K562 (cell line): ENCODE results near the gene DDX54. TPM values are rescaled to one million over a fixed set of nuclear protein-coding genes. Genes with fewer than 3 reads are reported as not detected.

Experiments
- ARID3B ChIP-seq: fragments of 250-450 bp; sonication (Bioruptor Pico); IDR thresholded peaks from 2 replicates; pipeline ENCODE4 v1.4.0; 2020; ENCODE audit warnings: borderline replicate concordance
- BCL6 ChIP-seq: fragments of 250-450 bp; sonication (Bioruptor Pico); IDR thresholded peaks from 2 replicates; pipeline ENCODE4 v1.4.0; 2020
- ETV5 ChIP-seq: sonication (generic); formaldehyde crosslinking; IDR thresholded peaks from 2 replicates; pipeline ENCODE4 v1.4.0; 2020; ENCODE audit warnings: low read depth, mild to moderate bottlenecking, missing genetic modification reagents
- FOXJ3 ChIP-seq: sonication (generic); formaldehyde crosslinking; IDR thresholded peaks from 2 replicates; pipeline ENCODE4 v1.4.0; 2020; ENCODE audit warnings: mild to moderate bottlenecking, missing genetic modification reagents
- GATAD2B ChIP-seq: fragments of 450-650 bp; IDR thresholded peaks from 2 replicates; pipeline ENCODE4 v1.6.1; 2017; ENCODE audit warnings: mild to moderate bottlenecking, borderline replicate concordance
- HDAC8 ChIP-seq: fragments of 450-650 bp; IDR thresholded peaks from 2 replicates; pipeline ENCODE4 v1.6.1; 2016; ENCODE audit warnings: mild to moderate bottlenecking, missing genetic modification characterization, moderate library complexity, missing compliant biosample characterization
- MCM5 ChIP-seq: fragments of 450-650 bp; IDR thresholded peaks from 2 replicates; pipeline ENCODE4 v1.6.1; 2016; ENCODE audit warnings: low read depth
- MTA2 ChIP-seq: fragments of 450-650 bp; IDR thresholded peaks from 2 replicates; pipeline ENCODE4 v1.6.1; 2016; ENCODE audit warnings: low read depth
- NR2C1 ChIP-seq, 2 experiments: fragments of 450-650 bp; IDR thresholded peaks; 2 replicates each; pipeline ENCODE4 v1.6.1; 2017; ENCODE audit warnings: mild to moderate bottlenecking in 2 of 2, antibody characterized with exemption in 1 of 2, inconsistent platforms in 1 of 2, missing compliant biosample characterization in 1 of 2, missing genetic modification characterization in 1 of 2
- RBM25 ChIP-seq: fragments of 200-400 bp; formaldehyde crosslinking; IDR thresholded peaks from 2 replicates; pipeline ENCODE4 v1.6.1; 2018; ENCODE audit warnings: low read length, low read depth, moderate library complexity; ENCODE audit not compliant: severe bottlenecking
- TAF9B ChIP-seq: fragments of 450-650 bp; IDR thresholded peaks from 2 replicates; pipeline ENCODE4 v1.6.1; 2018; ENCODE audit warnings: mild to moderate bottlenecking; ENCODE audit not compliant: partially characterized antibody
- TEAD1 ChIP-seq, 2 experiments: fragments of 450-650 bp in 1 of 2; sonication (generic) in 1 of 2; formaldehyde crosslinking; IDR thresholded peaks; 2 replicates each; pipeline versions ENCODE4 v1.4.0 to v1.8.0; 2020 to 2022; ENCODE audit warnings: mild to moderate bottlenecking in 2 of 2, missing genetic modification reagents in 1 of 2
- TOE1 ChIP-seq, 2 experiments: fragments of 450-650 bp in 1 of 2; sonication (generic) in 1 of 2; formaldehyde crosslinking in 1 of 2; IDR thresholded peaks; 2 replicates each; pipeline versions ENCODE4 v1.7.1 to v1.8.0; 2016 to 2022; ENCODE audit warnings: borderline replicate concordance in 2 of 2, mild to moderate bottlenecking in 2 of 2, antibody characterized with exemption in 1 of 2, inconsistent platforms in 1 of 2, low read depth in 1 of 2, missing genetic modification reagents in 1 of 2, moderate library complexity in 1 of 2
- ZNF584 ChIP-seq: fragments of 200-800 bp; sonication (Bioruptor generic); IDR thresholded peaks from 2 replicates; pipeline ENCODE4 v1.6.1; 2016; ENCODE audit warnings: low read depth, mild to moderate bottlenecking, missing genetic modification characterization, missing compliant biosample characterization
- ZNF589 ChIP-seq: fragments of 200-800 bp; sonication (Bioruptor generic); IDR thresholded peaks from 2 replicates; pipeline ENCODE4 v1.6.1; 2016; ENCODE audit warnings: low read depth, missing genetic modification characterization, missing compliant biosample characterization
- polyA plus RNA-seq, 8 experiments: library from polyadenylated mRNA; depleted of rRNA in 4 of 8; stranded (reverse) in 5 of 8; unstranded in 3 of 8; fragments of >200 nt; fragmentation: Nextera tagmentation in 2 of 8; fragmentation: Illumina TruSeq in 1 of 8; extraction: Ambion mirVana in 2 of 8; extraction: Trizol in 1 of 8; gene quantifications; 2 replicates each; pipeline versions ENCODE4 v1.2.1 to v1.2.3, GENCODE V29; 2011 to 2014; ENCODE audit warnings: inconsistent platforms in 1 of 8, missing spikeins in 1 of 8
- total RNA-seq, 7 experiments: library from RNA; depleted of rRNA in 6 of 7; stranded (reverse); fragments of >200 nt in 6 of 7; fragmentation: Illumina TruSeq in 2 of 7; extraction: Trizol in 2 of 7; gene quantifications; 2 replicates each; pipeline versions ENCODE4 v1.2.1 to v1.2.3, GENCODE V29; 2011 to 2021; ENCODE audit warnings: low replicate concordance in 1 of 7
- TF ChIP-seq, protein P1 (sequence below): fragments of 250-450 bp; sonication (Bioruptor Pico); IDR thresholded peaks from 2 replicates; pipeline ENCODE4 v1.5.0; 2021
- TF ChIP-seq, protein P2 (sequence below): fragments of 200-800 bp; sonication (Bioruptor generic); IDR thresholded peaks from 2 replicates; pipeline ENCODE4 v1.6.1; 2016; ENCODE audit warnings: missing genetic modification characterization, missing compliant biosample characterization

The DDX54 gene
- total and polyA plus RNA-seq, 9 of the 15 experiments (the other 6 are each of a cell fraction or from before 2014, with no cell fraction given) = 1.4 to 135 (median 51.4) TPM

- no peak for TF ChIP-seq ARID3B (CRISPR knock-in tag)
- TF ChIP-seq, protein P1, sequence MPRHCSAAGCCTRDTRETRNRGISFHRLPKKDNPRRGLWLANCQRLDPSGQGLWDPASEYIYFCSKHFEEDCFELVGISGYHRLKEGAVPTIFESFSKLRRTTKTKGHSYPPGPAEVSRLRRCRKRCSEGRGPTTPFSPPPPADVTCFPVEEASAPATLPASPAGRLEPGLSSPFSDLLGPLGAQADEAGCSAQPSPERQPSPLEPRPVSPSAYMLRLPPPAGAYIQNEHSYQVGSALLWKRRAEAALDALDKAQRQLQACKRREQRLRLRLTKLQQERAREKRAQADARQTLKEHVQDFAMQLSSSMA (CRISPR knock-in tag) = no peak
- 0 out of 2 replicates have a peak, but pooled peaks have one; percentile 15 for TF ChIP-seq TOE1 (IDR thresholded peaks at IDR 0.05; ENCODE audit: borderline replicate concordance)
- TF ChIP-seq TOE1 (CRISPR knock-in tag; IDR thresholded peaks at IDR 0.05; ENCODE audit: borderline replicate concordance, low read depth) = no peak
- peak in 1 of 2 experiments; percentile 68; a peak in 1 of 4 replicates for TF ChIP-seq TEAD1 (CRISPR knock-in tag; IDR thresholded peaks at IDR 0.05)
- peak; percentile 20; the same call in 1 of the 2 replicates for TF ChIP-seq ETV5 (CRISPR knock-in tag)
- TF ChIP-seq MTA2 = peak; percentile 58
- TF ChIP-seq MCM5 = no peak
- peak; percentile 72; the same call in 1 of the 2 replicates for TF ChIP-seq ZNF584 (CRISPR knock-in tag)
- TF ChIP-seq BCL6 (CRISPR knock-in tag) = 0 out of 2 replicates have a peak, but pooled peaks have one; percentile 8
- peak; percentile 47 for TF ChIP-seq RBM25
- TF ChIP-seq NR2C1 (IDR thresholded peaks at IDR 0.05) = peak; percentile 94
- peak; percentile 98 for TF ChIP-seq NR2C1 (tag; IDR thresholded peaks at IDR 0.05)
- no peak for TF ChIP-seq FOXJ3 (CRISPR knock-in tag)
- TF ChIP-seq, protein P2, sequence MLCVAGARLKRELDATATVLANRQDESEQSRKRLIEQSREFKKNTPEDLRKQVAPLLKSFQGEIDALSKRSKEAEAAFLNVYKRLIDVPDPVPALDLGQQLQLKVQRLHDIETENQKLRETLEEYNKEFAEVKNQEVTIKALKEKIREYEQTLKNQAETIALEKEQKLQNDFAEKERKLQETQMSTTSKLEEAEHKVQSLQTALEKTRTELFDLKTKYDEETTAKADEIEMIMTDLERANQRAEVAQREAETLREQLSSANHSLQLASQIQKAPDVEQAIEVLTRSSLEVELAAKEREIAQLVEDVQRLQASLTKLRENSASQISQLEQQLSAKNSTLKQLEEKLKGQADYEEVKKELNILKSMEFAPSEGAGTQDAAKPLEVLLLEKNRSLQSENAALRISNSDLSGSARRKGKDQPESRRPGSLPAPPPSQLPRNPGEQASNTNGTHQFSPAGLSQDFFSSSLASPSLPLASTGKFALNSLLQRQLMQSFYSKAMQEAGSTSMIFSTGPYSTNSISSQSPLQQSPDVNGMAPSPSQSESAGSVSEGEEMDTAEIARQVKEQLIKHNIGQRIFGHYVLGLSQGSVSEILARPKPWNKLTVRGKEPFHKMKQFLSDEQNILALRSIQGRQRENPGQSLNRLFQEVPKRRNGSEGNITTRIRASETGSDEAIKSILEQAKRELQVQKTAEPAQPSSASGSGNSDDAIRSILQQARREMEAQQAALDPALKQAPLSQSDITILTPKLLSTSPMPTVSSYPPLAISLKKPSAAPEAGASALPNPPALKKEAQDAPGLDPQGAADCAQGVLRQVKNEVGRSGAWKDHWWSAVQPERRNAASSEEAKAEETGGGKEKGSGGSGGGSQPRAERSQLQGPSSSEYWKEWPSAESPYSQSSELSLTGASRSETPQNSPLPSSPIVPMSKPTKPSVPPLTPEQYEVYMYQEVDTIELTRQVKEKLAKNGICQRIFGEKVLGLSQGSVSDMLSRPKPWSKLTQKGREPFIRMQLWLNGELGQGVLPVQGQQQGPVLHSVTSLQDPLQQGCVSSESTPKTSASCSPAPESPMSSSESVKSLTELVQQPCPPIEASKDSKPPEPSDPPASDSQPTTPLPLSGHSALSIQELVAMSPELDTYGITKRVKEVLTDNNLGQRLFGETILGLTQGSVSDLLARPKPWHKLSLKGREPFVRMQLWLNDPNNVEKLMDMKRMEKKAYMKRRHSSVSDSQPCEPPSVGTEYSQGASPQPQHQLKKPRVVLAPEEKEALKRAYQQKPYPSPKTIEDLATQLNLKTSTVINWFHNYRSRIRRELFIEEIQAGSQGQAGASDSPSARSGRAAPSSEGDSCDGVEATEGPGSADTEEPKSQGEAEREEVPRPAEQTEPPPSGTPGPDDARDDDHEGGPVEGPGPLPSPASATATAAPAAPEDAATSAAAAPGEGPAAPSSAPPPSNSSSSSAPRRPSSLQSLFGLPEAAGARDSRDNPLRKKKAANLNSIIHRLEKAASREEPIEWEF (CRISPR knock-in tag) = 0 out of 2 replicates have a peak, but pooled peaks have one; percentile 66
- TF ChIP-seq TAF9B = no peak
- peak; percentile 15; the same call in 1 of the 2 replicates for TF ChIP-seq HDAC8 (tag)
- TF ChIP-seq ZNF589 (CRISPR knock-in tag) = peak; percentile 92
- no peak for TF ChIP-seq GATAD2B
These were observed 46.2 kb upstream of the DDX54 start (continued) for GRCh38 chr12:113231235-113232088.
